Measurements from ENCODE around the gene CUBN.

Gene CUBN

GRCh38 chr10:16944402-16944801, 185.2 kb downstream of the CUBN start:
- DNase-seq, result no peak

- DNase-seq, result no peak
Measured at GRCh38 chr10:16943295-16944285, 186.0 kb downstream of the CUBN start.

GRCh38 chr10:16942381-16943078, 187.1 kb downstream of the CUBN start:
- DNase-seq, result no peak

- DNase-seq, result no peak
Measured at GRCh38 chr10:16941870-16942269, 187.7 kb downstream of the CUBN start.

- no peak for DNase-seq
Measured at GRCh38 chr10:16941067-16941466, 188.5 kb downstream of the CUBN start.

DNA sequence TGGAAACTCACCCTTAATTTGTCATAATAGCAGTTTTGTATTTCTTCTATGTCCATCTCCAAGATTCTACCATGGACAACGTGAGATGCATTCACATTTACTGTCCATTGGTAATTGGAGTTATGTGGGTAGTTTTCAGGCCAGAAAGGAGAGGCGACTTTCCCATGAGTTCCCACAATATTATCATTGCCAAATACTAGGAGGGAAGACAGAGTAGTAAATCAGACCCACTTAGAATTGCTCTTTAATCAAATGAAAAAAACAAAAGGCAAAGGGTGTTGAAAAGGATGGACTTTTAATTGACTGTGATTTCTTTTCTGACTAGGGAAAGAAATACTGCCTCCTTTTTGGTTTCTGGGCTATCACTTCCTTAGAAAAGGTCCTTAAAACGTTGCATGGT, 190.7 kb downstream of the CUBN start:
- no peak for DNase-seq

DNA sequence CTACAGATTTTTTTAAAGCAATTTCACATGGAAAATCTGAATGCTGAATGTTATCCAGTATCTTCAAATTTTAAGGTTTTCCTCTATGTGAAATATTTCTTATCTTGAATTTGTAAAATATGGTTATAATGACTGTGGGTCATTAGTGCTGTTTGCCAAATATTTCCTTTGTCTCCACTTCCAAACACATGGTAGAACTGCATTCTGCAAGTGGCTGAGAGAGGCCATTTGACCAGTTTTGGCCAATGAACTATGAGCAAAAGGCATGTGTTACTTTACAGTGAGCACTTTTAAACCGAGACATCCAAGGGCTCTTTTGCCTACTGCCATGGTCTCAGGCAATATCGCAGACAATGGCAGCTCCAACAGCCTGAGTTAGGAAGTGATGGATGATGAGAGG, 195.2 kb downstream of the CUBN start:
- DNase-seq, result no peak

- DNase-seq, result no peak
Measured at GRCh38 chr10:16933783-16934182, 195.8 kb downstream of the CUBN start.

DNA sequence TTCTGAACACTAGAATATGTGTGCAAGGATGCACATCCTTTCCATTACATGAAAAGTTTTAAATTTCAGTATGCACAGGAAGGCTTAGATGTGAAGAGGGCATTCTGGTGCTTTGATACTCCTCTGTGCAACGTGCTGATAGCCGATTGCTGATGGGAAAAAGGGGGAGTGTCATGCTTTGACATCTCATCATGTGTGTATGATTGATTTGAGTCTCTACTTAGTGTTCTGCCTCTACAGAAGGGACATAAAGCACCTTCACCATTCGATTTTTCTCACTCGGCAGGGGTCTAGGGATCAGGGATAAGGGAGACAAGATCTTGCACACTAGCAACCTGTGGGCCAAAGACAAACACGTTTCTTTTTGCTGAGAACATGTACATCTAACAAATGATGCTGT, 197.7 kb downstream of the CUBN start:
- no peak for DNase-seq

- no peak for DNase-seq
Measured at GRCh38 chr10:16930540-16930939, 199.1 kb downstream of the CUBN start.

DNA sequence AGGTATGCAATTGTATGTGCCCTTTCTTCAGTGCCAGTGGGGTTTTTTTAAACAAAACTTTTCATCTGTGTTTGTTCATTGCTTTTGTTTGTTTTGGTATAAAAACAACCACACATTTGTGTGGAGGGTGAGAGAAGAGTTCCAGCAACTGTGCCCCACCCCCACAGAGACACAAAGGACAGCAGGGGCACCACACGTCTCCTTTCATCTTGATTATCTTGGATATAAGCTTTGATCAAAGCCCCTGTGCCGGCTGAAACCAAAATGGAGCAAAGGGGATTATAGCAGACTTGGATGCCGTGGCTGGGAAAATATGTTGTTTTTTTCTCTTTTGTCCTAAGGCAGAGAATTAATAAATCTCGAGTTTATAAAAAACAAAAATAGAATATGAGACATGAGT, 200.5 kb downstream of the CUBN start:
- DNase-seq, result no peak

DNA sequence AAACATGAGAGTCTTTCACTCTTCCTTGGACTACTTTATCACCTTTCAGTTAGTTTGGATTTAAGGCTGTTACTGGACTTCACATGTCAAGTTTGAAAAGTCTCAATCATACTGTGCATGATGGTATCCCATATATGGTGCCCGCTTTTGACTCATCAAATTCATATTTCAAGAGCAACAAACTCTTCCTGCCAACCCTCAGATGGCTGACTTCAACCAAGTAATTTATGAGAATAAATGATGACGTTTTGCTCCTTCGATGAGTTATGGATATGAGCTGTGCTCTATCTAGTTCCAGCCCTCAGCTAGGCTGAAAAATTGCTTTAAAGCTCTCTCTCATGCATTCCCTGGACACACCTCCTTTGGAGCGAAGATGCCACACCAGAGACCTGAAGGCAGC, 202.1 kb downstream of the CUBN start:
- DNase-seq, result no peak

DNA sequence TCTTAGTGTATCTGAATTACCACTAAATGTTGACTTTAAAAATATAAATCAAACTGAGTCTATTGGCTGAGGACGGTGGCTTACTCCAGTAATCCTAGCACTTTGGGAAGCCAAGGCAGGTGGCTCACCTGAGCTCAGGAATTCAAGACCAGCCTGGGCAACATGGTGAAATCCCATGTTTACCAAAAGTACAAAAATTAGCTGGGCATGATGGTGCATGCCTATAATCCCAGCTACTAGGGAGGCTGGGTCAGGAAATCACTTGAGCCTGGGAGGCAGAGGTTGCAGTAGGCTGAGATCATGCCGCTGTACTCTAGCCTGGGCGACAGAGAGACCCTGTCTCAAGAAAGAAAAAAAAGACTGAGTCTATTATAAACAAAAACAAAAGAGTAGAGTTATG, 205.9 kb downstream of the CUBN start:
- no peak for DNase-seq

DNA sequence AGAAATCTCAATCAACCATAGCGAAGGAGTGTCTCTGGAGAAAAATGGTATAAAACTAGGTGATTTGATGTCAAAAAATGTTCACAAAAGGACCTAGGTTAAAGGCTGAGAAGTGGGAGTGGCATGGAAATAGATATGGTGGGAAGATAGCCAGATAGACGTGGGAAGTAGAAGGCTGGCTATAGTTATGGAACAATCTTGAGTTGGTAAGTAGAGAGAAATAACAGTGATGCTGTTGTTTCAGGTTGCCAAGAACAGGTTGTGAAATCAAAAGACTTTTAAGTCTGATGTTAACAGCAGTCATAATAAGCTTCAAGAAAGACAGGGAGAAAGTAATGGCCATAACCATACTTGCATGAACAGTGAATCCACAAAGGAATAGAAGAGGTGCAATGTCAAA, 206.3 kb downstream of the CUBN start:
- no peak for DNase-seq

GRCh38 chr10:16919121-16919982, 210.3 kb downstream of the CUBN start:
- DNase-seq, result no peak

GRCh38 chr10:16916496-16916895, 213.1 kb downstream of the CUBN start:
- DNase-seq, result no peak

- DNase-seq, result no peak
Measured at GRCh38 chr10:16915300-16915699, 214.3 kb downstream of the CUBN start.

DNA sequence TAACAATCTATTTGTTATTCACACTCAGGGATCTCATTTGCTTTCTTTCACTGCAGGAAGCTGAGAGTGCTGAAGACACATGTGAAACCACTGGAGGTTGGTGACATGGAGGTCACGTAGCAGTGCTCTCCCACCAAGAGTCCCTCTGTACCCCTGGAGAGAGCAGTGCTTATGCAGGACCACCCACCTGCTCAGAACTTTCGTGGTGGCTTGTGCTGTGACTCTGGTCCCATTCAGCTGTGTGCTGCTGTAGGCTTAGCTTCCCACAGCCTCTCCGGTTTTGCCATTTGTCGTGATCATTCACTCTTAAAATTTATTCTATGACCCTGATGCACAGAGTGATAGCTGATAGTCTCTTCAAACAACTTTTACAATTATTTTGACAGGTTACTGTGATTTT, 216.3 kb downstream of the CUBN start:
- DNase-seq, result no peak

DNA sequence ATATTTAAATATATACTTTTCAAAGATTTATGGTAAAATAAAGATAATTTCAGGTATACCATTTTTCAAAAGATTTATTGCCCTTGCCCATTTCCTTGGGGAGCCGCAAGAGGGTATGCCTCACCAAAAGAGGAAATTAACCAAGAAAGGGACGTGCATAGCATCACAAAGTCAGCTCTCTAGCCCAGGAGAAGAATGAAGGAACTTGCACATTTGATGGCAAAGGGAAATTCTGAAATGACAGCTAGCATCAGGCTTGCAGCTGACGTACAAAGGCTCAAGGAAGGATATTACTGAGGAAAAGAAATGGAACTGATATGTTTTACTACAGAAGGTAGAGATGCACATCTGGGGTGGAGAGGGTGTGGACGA, 218.8 kb downstream of the CUBN start:
- DNase-seq, result peak; percentile 19

DNA sequence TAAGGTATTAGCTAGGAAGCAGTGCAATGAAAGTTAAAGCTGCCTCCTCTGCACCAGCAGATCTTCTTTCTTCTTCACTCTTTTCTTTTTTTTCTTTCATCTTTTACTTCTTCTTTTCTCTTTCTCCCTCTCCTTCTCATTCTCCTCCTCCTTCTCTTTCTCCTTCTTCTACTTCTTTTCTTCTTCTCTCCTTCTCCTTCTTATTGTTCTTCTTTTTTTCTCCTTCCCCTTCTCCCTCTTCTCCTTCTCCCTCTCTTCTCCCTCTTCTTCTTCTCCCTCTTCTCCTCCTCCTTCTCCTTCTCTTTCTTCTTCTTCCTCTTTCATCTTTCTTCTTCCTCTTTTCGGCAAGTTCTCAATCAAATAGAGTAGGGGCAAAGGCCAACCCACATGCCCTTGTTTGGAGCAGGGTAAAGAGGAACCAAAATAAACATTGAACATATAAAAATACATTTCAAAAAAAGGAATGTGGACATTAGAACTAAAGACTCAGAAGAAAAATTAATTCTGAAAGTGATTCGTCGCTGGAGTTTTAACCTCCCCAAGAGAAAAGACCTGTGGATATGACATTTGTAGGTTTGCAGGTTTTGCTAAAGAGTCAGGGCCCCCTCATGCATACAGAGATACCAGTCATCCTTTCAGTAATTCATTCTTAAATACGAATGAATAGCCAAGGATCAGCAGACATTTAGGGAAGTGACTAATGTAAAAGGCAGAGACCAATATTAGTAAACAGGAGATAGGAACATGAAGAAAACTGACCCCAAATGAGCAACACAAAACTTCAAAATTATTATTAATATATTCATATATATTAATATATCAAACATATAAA, 219.4 kb downstream of the CUBN start:
- no peak for DNase-seq

DNA sequence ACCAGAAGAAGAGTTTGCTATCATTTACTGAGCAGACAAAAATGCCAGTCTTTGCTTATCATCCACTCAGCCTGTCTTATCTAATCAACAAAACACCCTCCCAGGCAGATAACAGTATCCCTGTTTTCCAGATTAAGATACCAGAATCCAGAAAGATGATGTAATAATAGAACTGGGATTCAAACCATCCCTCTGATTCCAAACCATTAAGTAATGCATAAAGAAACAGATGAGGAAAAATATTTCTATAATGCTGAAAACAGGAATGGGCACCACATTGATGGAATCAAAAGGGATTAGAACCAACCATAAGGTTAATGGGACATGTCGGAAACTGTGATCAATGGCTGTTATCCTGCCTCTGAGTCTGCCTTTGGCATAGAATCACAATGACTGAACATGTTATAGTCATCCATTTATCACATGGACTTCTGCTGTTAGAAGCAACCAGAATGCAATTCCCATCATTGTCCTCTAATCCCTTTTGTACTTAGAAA, 220.3 kb downstream of the CUBN start:
- no peak for DNase-seq

GRCh38 chr10:16907687-16908086, 221.9 kb downstream of the CUBN start:
- DNase-seq, result no peak

Data from CD4-positive, alpha-beta T cell treated with Interleukin-15 for 1 hour (primary cell).